HepG2 (cell line): ENCODE measurements around the gene FNDC3B.

Experiments
- CBX5 ChIP-seq: sonication (generic); formaldehyde crosslinking; IDR thresholded peaks from 2 replicates; pipeline ENCODE4 v1.4.0; 2020; ENCODE audit warnings: missing genetic modification reagents, borderline replicate concordance
- ETV6 ChIP-seq: sonication (generic); formaldehyde crosslinking; conservative IDR thresholded peaks from 2 replicates; pipeline ENCODE4 v1.4.0; 2020; ENCODE audit warnings: missing genetic modification reagents
- MAFK ChIP-seq, 2 experiments: IDR thresholded peaks in 1 of 2; conservative IDR thresholded peaks in 1 of 2; 2 replicates each; pipeline ENCODE4 v1.6.1; 2011; ENCODE audit warnings: improper control_type of control experiment in 2 of 2, low read length in 2 of 2
- MAX ChIP-seq: IDR thresholded peaks from 2 replicates; pipeline ENCODE4 v1.6.1; 2012; ENCODE audit warnings: inconsistent platforms
- MTF1 ChIP-seq: sonication (generic); formaldehyde crosslinking; IDR thresholded peaks from 2 replicates; pipeline ENCODE4 v1.5.0; 2020; ENCODE audit warnings: missing genetic modification reagents
- NR2C2 ChIP-seq: sonication (generic); formaldehyde crosslinking; IDR thresholded peaks from 2 replicates; pipeline ENCODE4 v1.4.0; 2020; ENCODE audit warnings: missing genetic modification reagents, mild to moderate bottlenecking, moderate library complexity, borderline replicate concordance
- POLR2A ChIP-seq, 2 experiments: IDR thresholded peaks; 2 replicates each; pipeline ENCODE4 v1.6.1; 2011; ENCODE audit warnings: low read depth in 2 of 2, low read length in 2 of 2, mild to moderate bottlenecking in 1 of 2, moderate library complexity in 1 of 2; ENCODE audit not compliant: insufficient read depth in 1 of 2
- TAF1 ChIP-seq: sonication (generic); formaldehyde crosslinking; IDR thresholded peaks from 2 replicates; pipeline ENCODE4 v1.4.0; 2020; ENCODE audit warnings: missing genetic modification reagents
- U2AF2 ChIP-seq: fragments of 200-400 bp; formaldehyde crosslinking; IDR thresholded peaks from 2 replicates; pipeline ENCODE4 v1.6.1; 2017; ENCODE audit warnings: low read depth, mild to moderate bottlenecking, low read length
- ZNF275 ChIP-seq: sonication (generic); formaldehyde crosslinking; IDR thresholded peaks from 2 replicates; pipeline ENCODE4 v1.8.0; 2022; ENCODE audit warnings: missing genetic modification reagents, mild to moderate bottlenecking, inconsistent platforms, borderline replicate concordance
- ZNF331 ChIP-seq: sonication (generic); formaldehyde crosslinking; IDR thresholded peaks from 2 replicates; pipeline ENCODE4 v1.4.0; 2020; ENCODE audit warnings: missing genetic modification reagents
- ZNF674 ChIP-seq: sonication (generic); formaldehyde crosslinking; IDR thresholded peaks from 2 replicates; pipeline ENCODE4 v1.5.0; 2020; ENCODE audit warnings: low read depth, mild to moderate bottlenecking, missing genetic modification reagents

- TF ChIP-seq ETV6 (CRISPR knock-in tag) (no peak), ZNF331 (CRISPR knock-in tag) (no peak), MAX (no peak), POLR2A (IDR thresholded peaks at IDR 0.05; ENCODE audit: insufficient read depth in 1 of 2, low read depth in 2 of 2, low read length in 2 of 2) (no peak), CBX5 (CRISPR knock-in tag) (no peak), MTF1 (CRISPR knock-in tag) (no peak), ZNF275 (no peak), TAF1 (CRISPR knock-in tag) (no peak), NR2C2 (CRISPR knock-in tag) (no peak), U2AF2 (no peak), ZNF674 (no peak), MAFK (conservative IDR thresholded peaks at IDR 0.05 in 1 of 2, IDR thresholded peaks at IDR 0.05 in 1 of 2; ENCODE audit: low read length in 2 of 2) (no peak)
These were observed 406.8 kb downstream of the FNDC3B start for GRCh38 chr3:172446198-172446597.
